NCI-H2107 treated with DMSO at 0.1 percent for 48 hours (cell line): Measurements from ENCODE around the gene CASP12.

Experiments
- DNase-seq: peaks from one replicate; lab custom pipeline; 2025; ENCODE audit not compliant: unreplicated experiment; lab: John Stamatoyannopoulos, UW

Gene CASP12

GRCh38 chr11:104841185-104841584, 57.1 kb downstream of the CASP12 start:
- no peak for DNase-seq

GRCh38 chr11:104837969-104838639, 60.2 kb downstream of the CASP12 start:
- no peak for DNase-seq

- DNase-seq, result no peak
Observed at GRCh38 chr11:104836691-104837090, 61.6 kb downstream of the CASP12 start.
